AG09309 (cell line): Measurements from ENCODE around the gene PBOV1.

Experiments
- DNase-seq: peaks from one replicate; pipeline ENCODE4 v3.0.0-alpha.2; 2010; ENCODE audit warnings: low read depth
- H3K4me3 ChIP-seq: 2 replicates; pipeline ENCODE4 v1.5.1; 2011; ENCODE audit warnings: mild to moderate bottlenecking, low read depth, low read length, moderate library complexity; ENCODE audit not compliant: control insufficient read depth
- TF ChIP-seq, protein P1 (sequence below): IDR thresholded peaks from 2 replicates; pipeline ENCODE4 v1.5.1; 2011; ENCODE audit warnings: mild to moderate bottlenecking, low read depth, low read length, inconsistent platforms; ENCODE audit not compliant: insufficient read depth, control insufficient read depth; ENCODE audit errors: missing control alignments

Gene PBOV1

GRCh38 chr6:138218449-138218848, at the start of gene PBOV1:
TSS of gene PBOV1 (minus strand) at chr6:138218491. CDS start at chr6:138218395, 96 bp downstream.
- DNase-seq, result no peak
- TF ChIP-seq, protein P1, sequence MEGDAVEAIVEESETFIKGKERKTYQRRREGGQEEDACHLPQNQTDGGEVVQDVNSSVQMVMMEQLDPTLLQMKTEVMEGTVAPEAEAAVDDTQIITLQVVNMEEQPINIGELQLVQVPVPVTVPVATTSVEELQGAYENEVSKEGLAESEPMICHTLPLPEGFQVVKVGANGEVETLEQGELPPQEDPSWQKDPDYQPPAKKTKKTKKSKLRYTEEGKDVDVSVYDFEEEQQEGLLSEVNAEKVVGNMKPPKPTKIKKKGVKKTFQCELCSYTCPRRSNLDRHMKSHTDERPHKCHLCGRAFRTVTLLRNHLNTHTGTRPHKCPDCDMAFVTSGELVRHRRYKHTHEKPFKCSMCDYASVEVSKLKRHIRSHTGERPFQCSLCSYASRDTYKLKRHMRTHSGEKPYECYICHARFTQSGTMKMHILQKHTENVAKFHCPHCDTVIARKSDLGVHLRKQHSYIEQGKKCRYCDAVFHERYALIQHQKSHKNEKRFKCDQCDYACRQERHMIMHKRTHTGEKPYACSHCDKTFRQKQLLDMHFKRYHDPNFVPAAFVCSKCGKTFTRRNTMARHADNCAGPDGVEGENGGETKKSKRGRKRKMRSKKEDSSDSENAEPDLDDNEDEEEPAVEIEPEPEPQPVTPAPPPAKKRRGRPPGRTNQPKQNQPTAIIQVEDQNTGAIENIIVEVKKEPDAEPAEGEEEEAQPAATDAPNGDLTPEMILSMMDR, result no peak
- H3K4me3 ChIP-seq, result no peak within 1 kb of the TSS

- DNase-seq, result no peak
- no peak overlapping the region for H3K4me3 ChIP-seq
- TF ChIP-seq, protein P1, result no peak
Measured at GRCh38 chr6:138266095-138266494, 47.8 kb upstream of the PBOV1 start.

- no peak overlapping the region for H3K4me3 ChIP-seq
- TF ChIP-seq, protein P1, result no peak
- DNase-seq, result no peak
Measured at GRCh38 chr6:138264372-138264880, 46.1 kb upstream of the PBOV1 start.

GRCh38 chr6:138263963-138264362, 45.7 kb upstream of the PBOV1 start:
- no peak overlapping the region for H3K4me3 ChIP-seq
- TF ChIP-seq, protein P1, result no peak
- no peak for DNase-seq

- no peak overlapping the region for H3K4me3 ChIP-seq
- no peak for DNase-seq
- TF ChIP-seq, protein P1, result no peak
Measured at GRCh38 chr6:138261116-138261780, 43.0 kb upstream of the PBOV1 start.

- DNase-seq, result no peak
- no peak overlapping the region for H3K4me3 ChIP-seq
- TF ChIP-seq, protein P1, result no peak
Measured at GRCh38 chr6:138258991-138259390, 40.7 kb upstream of the PBOV1 start.
